LNCaP clone FGC (cell line): Measurements from ENCODE around the gene ZBTB20.

ENCODE experiments used
- DNase-seq: peaks from one replicate; pipeline ENCODE4 v3.0.0-alpha.2; 2011; ENCODE audit warnings: low read depth
- H3K4me3 ChIP-seq: 2 replicates; pipeline ENCODE4 v1.5.1; 2011; ENCODE audit warnings: mild to moderate bottlenecking, low read depth, low read length, control low read depth
- CTCF ChIP-seq: IDR thresholded peaks from 2 replicates; pipeline ENCODE4 v1.5.1; 2012; ENCODE audit warnings: mild to moderate bottlenecking; ENCODE audit not compliant: control insufficient read depth, insufficient read depth; ENCODE audit errors: extremely low read depth

ZBTB20 gene

GRCh38 chr3:115062412-115062956 lies 84.6 kb downstream of the ZBTB20 start:
- H3K4me3 ChIP-seq: no peak overlapping the region
- DNase-seq: no peak
- no peak for TF ChIP-seq CTCF

GRCh38 chr3:115062009-115062408 lies 85.1 kb downstream of the ZBTB20 start:
- H3K4me3 ChIP-seq: no peak overlapping the region
- TF ChIP-seq CTCF: no peak
- no peak for DNase-seq

- no peak overlapping the region for H3K4me3 ChIP-seq
- no peak for DNase-seq
- no peak for TF ChIP-seq CTCF
Observed at GRCh38 chr3:115052906-115053305, 94.2 kb downstream of the ZBTB20 start.

- H3K4me3 ChIP-seq: no peak overlapping the region
- no peak for DNase-seq
- no peak for TF ChIP-seq CTCF
Observed at GRCh38 chr3:115042351-115042750, 104.7 kb downstream of the ZBTB20 start.

DNA sequence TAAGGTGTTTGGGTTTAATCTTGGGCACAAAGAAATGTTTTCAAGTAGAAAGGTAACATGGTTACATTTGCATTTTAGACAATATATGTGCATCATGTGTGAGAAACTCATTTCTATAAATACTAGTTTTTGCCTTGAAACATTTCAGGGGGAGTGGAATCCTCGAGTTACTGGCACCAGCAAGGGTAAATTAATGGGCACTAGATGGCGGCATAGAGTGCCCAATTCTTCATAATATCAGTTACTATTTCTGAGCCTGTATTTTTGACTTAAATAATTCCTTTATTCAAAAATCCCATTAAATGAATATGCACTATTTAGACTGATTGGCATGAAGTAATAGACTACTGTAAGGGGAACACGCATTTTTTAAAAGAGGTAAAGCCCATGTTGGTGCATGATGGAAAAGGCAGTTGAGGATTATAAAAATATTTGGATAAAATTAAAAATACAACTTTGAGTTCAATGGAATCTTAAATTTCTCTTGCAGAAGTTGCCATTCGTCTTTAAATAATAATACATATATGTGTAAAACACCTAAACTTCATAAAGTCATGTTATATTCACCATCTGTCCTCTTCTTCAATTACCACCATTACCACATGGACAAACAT lies 106.3 kb downstream of the ZBTB20 start:
- no peak overlapping the region for H3K4me3 ChIP-seq
- peak; percentile 63 for TF ChIP-seq CTCF
- DNase-seq: no peak

GRCh38 chr3:115040246-115040645 lies 106.8 kb downstream of the ZBTB20 start:
- DNase-seq: no peak
- no peak overlapping the region for H3K4me3 ChIP-seq
- TF ChIP-seq CTCF: no peak

- H3K4me3 ChIP-seq: no peak overlapping the region
- DNase-seq: no peak
- TF ChIP-seq CTCF: no peak
Observed at GRCh38 chr3:115038817-115039216, 108.3 kb downstream of the ZBTB20 start.
